Panc1 (cell line): Measurements from ENCODE around the gene C15orf39. TPM values are rescaled to one million over a fixed set of nuclear protein-coding genes. Genes with fewer than 3 reads are reported as not detected.

ENCODE experiments used
- ATAC-seq: fragments of 200-7000 bp; cut with Tn5 transposase; 2 replicates; pipeline ENCODE4 v1.9.1; 2020; ENCODE audit warnings: mild to moderate bottlenecking, moderate library complexity
- BruUV-seq: library from RNA; stranded (reverse); fragments of 400-500 nt; replicated peaks from 2 replicates; lab custom pipeline; 2021; lab: Mats Ljungman, UMichigan
- CTCF ChIA-PET: fragments of 300-600 bp; sonication (Branson Sonifier 250); formaldehyde crosslinking; loops from one replicate; lab custom pipeline; 2022; ENCODE audit warnings: antibody characterized with exemption; lab: Charles Lee
- POLR2A ChIA-PET: fragments of 300-600 bp; sonication (Branson Sonifier 250); formaldehyde crosslinking; loops from one replicate; lab custom pipeline; 2022; ENCODE audit warnings: antibody characterized with exemption; lab: Charles Lee
- DNase-seq: peaks from one replicate; pipeline ENCODE4 v3.0.0-alpha.2; 2010; ENCODE audit warnings: low read depth, low spot score
- H3K27ac ChIP-seq: 2 replicates; pipeline ENCODE4 v1.5.1; 2011; ENCODE audit warnings: mild to moderate bottlenecking, low read length, inconsistent platforms
- H3K27me3 ChIP-seq: fragments of 200-500 bp; sonication (Bioruptor generic); 2 replicates; pipeline ENCODE4 v1.6.0; 2014; ENCODE audit warnings: low read length, inconsistent platforms; ENCODE audit not compliant: control insufficient read depth, insufficient read depth
- H3K36me3 ChIP-seq: fragments of 200-500 bp; sonication (Bioruptor generic); 2 replicates; pipeline ENCODE4 v1.5.1; 2014; ENCODE audit warnings: inconsistent platforms, mild to moderate bottlenecking, low read length, moderate library complexity; ENCODE audit not compliant: control insufficient read depth, insufficient read depth
- H3K4me1 ChIP-seq: 2 replicates; pipeline ENCODE4 v1.5.1; 2011; ENCODE audit warnings: inconsistent platforms, mild to moderate bottlenecking, low read length, moderate library complexity; ENCODE audit not compliant: control insufficient read depth, insufficient read depth
- H3K4me3 ChIP-seq, 2 experiments: 2 replicates each; pipeline ENCODE4 v1.5.1; 2011 to 2012; ENCODE audit warnings: low read depth in 2 of 2, low read length in 2 of 2, mild to moderate bottlenecking in 2 of 2, inconsistent platforms in 1 of 2, moderate library complexity in 1 of 2
- H3K9me3 ChIP-seq: fragments of 200-500 bp; sonication (Bioruptor generic); 2 replicates; pipeline ENCODE4 v1.5.1; 2014; ENCODE audit warnings: low read depth, mild to moderate bottlenecking, inconsistent platforms, low read length, moderate library complexity; ENCODE audit not compliant: control insufficient read depth, insufficient read depth
- POLR2AphosphoS5 ChIP-seq: IDR thresholded peaks from 2 replicates; pipeline ENCODE4 v1.6.1; 2012; ENCODE audit warnings: mild to moderate bottlenecking, low read depth, low read length, moderate library complexity
- SIN3A ChIP-seq: IDR thresholded peaks from 2 replicates; pipeline ENCODE4 v1.6.1; 2012; ENCODE audit warnings: low read depth, mild to moderate bottlenecking, low read length, moderate library complexity, borderline replicate concordance; ENCODE audit not compliant: insufficient read depth
- TCF7L2 ChIP-seq: IDR thresholded peaks from 2 replicates; pipeline ENCODE4 v1.6.1; 2011; ENCODE audit warnings: mild to moderate bottlenecking, low read depth, low read length, inconsistent platforms
- in situ Hi-C: cut with HindIII; loops from 2 replicates; pipeline ENCODE4 v1.10.0; 2016; ENCODE audit warnings: low sequenced_read_pairs, low pct_unique_long_range_greater_than_20kb
- intact Hi-C: fragments of 100-400 bp; cut with micrococcal nuclease; formaldehyde crosslinking; loops from one replicate; pipeline ENCODE4 v1.10.0; 2022; ENCODE audit not compliant: unreplicated experiment
- total RNA-seq: library from RNA; stranded (reverse); gene quantifications from one replicate; pipeline ENCODE4 v1.2.1, GENCODE V29; 2021; ENCODE audit not compliant: unreplicated experiment
- TF ChIP-seq, protein P1 (sequence below): fragments of 450-650 bp; IDR thresholded peaks from 2 replicates; pipeline ENCODE4 v1.5.1; 2017; ENCODE audit warnings: mild to moderate bottlenecking
- TF ChIP-seq, protein P2 (sequence below), 2 experiments: IDR thresholded peaks; 2 replicates each; pipeline ENCODE4 v1.6.1; 2011 to 2012; ENCODE audit warnings: low read depth in 2 of 2, control low read depth in 1 of 2, low read length in 1 of 2, mild to moderate bottlenecking in 1 of 2, moderate library complexity in 1 of 2; ENCODE audit not compliant: insufficient read depth in 1 of 2

The C15orf39 gene
- total RNA-seq, 1 experiment from 2014 or later: 17.6 TPM

DNA sequence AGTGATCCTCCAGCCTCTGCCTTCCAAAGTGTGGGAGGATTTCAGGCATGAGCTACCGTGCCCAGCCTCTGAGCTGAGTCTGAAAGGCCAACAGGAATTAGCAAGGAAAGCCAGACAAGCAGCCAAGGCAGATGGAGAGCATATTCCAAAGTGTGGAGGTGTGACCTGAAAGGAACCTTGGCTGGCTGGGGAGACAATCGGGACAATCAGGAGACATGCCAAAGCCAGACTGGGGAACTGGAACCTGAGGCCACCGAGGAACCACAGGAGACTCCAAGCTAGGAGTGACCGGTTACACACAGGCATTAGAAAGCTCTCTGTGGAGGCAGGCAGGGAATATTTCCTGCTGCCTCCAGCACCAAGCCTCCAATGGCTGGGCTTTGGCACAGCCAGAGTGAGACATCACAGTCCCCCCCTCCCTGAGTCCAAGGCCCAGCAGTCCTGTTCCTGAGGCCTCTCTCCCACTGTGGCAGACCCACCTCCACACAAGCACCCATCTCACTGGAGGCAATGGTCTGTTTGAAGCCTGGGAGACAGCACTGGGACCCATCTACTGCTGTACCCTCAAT, 4.5 kb upstream of the C15orf39 start:
- CTCF ChIA-PET: interaction anchor here (0.6 kb wide), 1 partner anchor 21 kb away, joined by 5 read pairs; no protein-coding TSS in a partner anchor
- Histone ChIP-seq H3K36me3 (no peaks in the 10 kb centered on the region; the same call in 1 of the 2 replicates), H3K4me3 (no peak overlapping the region), H3K4me1 (peaks cover 24% of the 10 kb centered on the region), H3K27me3 (no peaks in the 10 kb centered on the region), H3K27ac (no peak overlapping the region), H3K9me3 (no peaks in the 10 kb centered on the region)
- ATAC-seq: no peak
- in situ Hi-C loops: no loop called here
- no TSS peak for BruUV-seq
- POLR2A ChIA-PET: interaction anchor here (0.6 kb wide), 2 partner anchors 65 to 1571 kb away, joined by 4 to 6 read pairs; no protein-coding TSS in a partner anchor
- TF ChIP-seq TCF7L2 (no peak), POLR2AphosphoS5 (no peak), SIN3A (no peak)
- TF ChIP-seq, protein P1, sequence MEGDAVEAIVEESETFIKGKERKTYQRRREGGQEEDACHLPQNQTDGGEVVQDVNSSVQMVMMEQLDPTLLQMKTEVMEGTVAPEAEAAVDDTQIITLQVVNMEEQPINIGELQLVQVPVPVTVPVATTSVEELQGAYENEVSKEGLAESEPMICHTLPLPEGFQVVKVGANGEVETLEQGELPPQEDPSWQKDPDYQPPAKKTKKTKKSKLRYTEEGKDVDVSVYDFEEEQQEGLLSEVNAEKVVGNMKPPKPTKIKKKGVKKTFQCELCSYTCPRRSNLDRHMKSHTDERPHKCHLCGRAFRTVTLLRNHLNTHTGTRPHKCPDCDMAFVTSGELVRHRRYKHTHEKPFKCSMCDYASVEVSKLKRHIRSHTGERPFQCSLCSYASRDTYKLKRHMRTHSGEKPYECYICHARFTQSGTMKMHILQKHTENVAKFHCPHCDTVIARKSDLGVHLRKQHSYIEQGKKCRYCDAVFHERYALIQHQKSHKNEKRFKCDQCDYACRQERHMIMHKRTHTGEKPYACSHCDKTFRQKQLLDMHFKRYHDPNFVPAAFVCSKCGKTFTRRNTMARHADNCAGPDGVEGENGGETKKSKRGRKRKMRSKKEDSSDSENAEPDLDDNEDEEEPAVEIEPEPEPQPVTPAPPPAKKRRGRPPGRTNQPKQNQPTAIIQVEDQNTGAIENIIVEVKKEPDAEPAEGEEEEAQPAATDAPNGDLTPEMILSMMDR: no peak
- TF ChIP-seq, protein P2, sequence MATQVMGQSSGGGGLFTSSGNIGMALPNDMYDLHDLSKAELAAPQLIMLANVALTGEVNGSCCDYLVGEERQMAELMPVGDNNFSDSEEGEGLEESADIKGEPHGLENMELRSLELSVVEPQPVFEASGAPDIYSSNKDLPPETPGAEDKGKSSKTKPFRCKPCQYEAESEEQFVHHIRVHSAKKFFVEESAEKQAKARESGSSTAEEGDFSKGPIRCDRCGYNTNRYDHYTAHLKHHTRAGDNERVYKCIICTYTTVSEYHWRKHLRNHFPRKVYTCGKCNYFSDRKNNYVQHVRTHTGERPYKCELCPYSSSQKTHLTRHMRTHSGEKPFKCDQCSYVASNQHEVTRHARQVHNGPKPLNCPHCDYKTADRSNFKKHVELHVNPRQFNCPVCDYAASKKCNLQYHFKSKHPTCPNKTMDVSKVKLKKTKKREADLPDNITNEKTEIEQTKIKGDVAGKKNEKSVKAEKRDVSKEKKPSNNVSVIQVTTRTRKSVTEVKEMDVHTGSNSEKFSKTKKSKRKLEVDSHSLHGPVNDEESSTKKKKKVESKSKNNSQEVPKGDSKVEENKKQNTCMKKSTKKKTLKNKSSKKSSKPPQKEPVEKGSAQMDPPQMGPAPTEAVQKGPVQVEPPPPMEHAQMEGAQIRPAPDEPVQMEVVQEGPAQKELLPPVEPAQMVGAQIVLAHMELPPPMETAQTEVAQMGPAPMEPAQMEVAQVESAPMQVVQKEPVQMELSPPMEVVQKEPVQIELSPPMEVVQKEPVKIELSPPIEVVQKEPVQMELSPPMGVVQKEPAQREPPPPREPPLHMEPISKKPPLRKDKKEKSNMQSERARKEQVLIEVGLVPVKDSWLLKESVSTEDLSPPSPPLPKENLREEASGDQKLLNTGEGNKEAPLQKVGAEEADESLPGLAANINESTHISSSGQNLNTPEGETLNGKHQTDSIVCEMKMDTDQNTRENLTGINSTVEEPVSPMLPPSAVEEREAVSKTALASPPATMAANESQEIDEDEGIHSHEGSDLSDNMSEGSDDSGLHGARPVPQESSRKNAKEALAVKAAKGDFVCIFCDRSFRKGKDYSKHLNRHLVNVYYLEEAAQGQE (IDR thresholded peaks at IDR 0.05; ENCODE audit: insufficient read depth in 1 of 2, low read depth in 2 of 2, low read length in 1 of 2): no peak
- no peak for DNase-seq
- intact Hi-C loops: no loop called here

DNA sequence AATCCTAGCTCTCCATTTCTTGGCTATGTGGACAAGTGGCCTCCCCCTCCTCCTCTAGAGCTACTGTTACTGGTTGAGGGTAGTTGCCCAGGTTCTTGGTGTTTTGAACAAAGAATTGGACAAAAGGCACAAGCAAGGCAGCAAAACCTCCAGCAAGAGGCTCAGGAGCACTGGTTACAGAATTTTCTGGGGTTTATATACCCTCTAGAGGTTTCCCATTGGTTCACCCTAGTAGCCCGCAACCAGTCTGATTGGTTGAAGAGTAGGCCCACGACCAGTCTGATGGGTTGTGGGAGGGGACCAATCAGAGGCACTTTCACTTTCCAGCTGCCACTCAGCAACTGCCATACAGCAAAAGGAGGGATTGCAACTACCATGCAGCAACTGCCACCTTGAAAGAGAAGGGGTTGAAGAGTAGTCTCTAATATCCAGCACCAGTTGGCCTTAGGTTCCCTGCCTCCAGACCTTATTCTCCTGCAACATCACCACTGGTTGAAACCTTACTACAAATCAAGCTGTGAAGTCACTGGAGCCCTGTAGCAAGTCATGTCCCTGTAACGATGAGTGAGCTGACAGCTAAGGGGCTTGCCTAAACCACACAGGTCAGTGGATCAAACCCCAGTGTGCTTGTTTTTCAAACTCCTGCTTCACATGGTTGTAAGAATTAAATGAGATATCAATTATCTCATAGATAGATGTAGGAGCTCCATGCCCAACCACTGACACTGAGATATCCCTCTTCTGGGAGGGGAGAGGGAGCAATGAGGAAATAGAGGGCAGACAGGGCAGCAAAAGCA, 2.9 kb upstream of the C15orf39 start:
- Histone ChIP-seq H3K27me3 (no peaks in the 10 kb centered on the region), H3K36me3 (no peaks in the 10 kb centered on the region; the same call in 1 of the 2 replicates), H3K4me3 (no peak overlapping the region), H3K9me3 (no peaks in the 10 kb centered on the region), H3K4me1 (peaks cover 32% of the 10 kb centered on the region), H3K27ac (peak overlapping the region; percentile 4; the same call in 1 of the 2 replicates)
- TF ChIP-seq TCF7L2 (no peak), SIN3A (no peak), POLR2AphosphoS5 (no peak)
- TF ChIP-seq, protein P1: no peak
- TF ChIP-seq, protein P2 (IDR thresholded peaks at IDR 0.05; ENCODE audit: insufficient read depth in 1 of 2, low read depth in 2 of 2, low read length in 1 of 2): no peak
- ChIA-PET POLR2A (interaction anchor here (0.6 kb wide), 1 partner anchor 320 kb away, joined by 6 read pairs; no protein-coding TSS in a partner anchor), CTCF (no interaction called here)
- in situ Hi-C loops: no loop called here
- intact Hi-C loops: no loop called here
- BruUV-seq: no TSS peak
- DNase-seq (no peak), ATAC-seq (no peak)
